CD4-positive, alpha-beta T cell treated with Interleukin-6 for 4 hours (primary cell): ENCODE measurements around the gene LGALS9C.
"Not testable (repeated sequence)": the region's sequence is repeated elsewhere in the genome, so short reads cannot be mapped to it uniquely, and the experiment has no call there.

Source experiments
- DNase-seq: peaks from one replicate; pipeline ENCODE4 v3.0.0-alpha.2; 2020; ENCODE audit warnings: mixed read lengths

The LGALS9C gene

GRCh38 chr17:18476508-18477308 lies at the start of gene LGALS9C:
Gene LGALS9C (plus strand): TSS chr17:18476789. CDS start chr17:18476855, 66 bp downstream.
- DNase-seq = not testable (repeated sequence)

GRCh38 chr17:18432206-18432605 lies 44.4 kb upstream of the LGALS9C start:
- DNase-seq = not testable (repeated sequence)

- DNase-seq = not testable (repeated sequence)
Measured at GRCh38 chr17:18439465-18439870, 37.1 kb upstream of the LGALS9C start.

DNA sequence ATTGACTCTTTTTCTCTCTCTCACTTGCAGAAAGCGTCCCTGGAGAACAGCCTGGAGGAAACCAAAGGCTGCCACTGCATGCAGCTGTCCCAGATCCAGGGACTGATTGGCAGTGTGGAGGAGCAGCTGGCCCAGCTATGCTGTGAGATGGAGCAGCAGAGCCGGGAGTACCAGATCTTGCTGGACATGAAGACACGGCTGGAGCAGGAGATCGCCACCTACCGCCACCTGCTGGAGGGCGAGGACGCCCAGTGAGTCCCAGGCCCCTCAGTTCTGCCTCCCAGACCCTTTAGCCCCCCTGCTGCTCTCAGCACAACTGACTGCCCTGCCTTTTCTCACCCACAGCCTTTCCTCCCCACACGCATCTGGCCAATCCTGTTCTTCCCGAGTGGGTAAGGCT lies 34.5 kb upstream of the LGALS9C start:
- not testable (repeated sequence) for DNase-seq

DNA sequence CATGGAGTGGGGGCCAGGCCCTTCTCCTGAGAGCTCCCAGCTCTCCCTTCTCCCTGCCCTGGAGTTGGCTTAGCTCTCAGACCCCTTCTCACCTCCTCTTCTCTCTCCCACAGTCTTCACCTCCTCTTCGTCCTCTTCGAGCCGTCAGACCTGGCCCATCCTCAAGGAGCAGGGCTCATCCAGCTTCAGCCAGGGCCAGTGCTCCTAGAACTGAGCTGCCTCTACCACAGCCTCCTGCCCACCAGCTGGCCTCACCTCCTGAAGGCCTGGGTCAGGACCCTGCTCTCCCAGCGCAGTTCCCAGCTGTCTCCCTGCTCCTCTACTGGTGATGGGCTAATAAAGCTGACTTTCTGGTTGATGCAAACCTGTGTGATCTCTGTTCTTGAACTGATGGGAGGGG lies 34.1 kb upstream of the LGALS9C start:
- not testable (repeated sequence) for DNase-seq

DNA sequence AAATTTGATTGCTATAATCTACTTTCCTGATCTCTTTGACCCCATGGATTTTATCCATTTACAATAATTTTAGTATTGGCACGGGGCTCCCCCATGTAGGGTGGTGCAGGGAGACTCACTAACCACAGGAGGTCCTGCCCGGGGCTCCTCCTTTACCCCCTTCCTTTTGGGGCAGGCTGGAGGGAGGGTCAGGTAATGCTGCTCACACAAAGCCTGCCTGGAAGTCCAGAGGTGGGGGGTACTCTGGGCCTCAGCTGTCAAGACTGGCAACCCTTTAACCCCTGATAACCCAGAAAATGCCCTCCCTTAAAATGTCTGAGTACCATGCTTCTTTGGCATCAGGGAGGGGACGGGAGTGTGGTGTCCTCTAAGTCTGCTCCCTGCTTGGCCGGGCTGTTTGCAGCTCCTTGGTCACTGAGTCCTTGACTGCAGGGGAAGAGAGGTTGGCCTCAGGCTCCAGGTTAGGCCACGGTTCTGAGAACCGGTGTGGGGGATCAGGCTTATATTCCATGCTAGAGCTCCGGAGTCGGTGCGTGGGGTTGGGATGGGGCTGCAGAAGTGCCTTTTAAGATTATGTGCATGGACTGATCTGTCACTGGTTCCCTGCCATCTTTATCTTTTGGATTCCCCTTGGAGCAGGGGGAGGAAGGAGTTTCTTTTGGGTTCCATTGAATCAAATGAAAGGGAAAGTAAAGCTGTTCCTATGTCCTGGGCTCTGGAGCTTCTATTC lies 28.9 kb upstream of the LGALS9C start:
- DNase-seq = not testable (repeated sequence)

DNA sequence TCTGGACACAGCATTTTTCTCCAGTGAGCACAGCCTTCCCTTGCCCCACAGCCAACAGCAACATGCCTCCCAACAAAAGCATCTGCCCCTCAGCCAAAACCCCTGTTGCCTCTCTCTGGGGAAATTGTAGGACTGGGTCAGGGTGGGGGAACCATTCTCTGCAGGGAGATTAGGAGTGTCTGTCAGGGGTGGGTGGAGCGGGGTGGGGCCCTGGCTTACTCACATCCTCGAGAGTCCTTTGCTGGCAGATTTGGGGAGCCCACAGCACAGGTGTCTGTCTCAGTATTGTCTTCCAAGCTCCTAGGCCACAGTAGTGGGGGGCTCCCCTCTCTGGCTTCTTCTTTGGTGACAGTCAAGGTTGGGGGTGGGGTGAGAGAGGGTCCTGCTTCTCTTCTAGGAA lies 28.3 kb upstream of the LGALS9C start:
- not testable (repeated sequence) for DNase-seq

DNA sequence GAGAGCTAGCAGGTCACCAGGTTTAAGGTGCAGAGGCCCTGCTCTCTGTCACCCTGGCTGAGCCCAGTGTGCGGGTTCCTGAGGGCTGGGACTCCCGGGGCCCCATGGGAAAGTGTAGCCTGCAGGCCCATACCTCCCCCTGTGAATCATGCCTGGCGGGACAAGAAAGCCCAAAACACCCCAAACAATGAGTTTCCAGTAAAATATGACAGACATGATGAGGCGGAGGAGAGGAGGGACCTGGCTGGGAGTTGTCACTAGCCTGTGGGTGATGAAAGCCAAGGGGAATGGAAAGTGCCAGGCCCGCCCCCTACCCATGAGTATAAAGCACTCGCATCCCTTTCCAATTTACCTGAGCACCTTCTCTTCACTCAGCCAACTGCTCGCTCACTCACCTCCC lies 26.8 kb upstream of the LGALS9C start:
- DNase-seq = not testable (repeated sequence)

DNA sequence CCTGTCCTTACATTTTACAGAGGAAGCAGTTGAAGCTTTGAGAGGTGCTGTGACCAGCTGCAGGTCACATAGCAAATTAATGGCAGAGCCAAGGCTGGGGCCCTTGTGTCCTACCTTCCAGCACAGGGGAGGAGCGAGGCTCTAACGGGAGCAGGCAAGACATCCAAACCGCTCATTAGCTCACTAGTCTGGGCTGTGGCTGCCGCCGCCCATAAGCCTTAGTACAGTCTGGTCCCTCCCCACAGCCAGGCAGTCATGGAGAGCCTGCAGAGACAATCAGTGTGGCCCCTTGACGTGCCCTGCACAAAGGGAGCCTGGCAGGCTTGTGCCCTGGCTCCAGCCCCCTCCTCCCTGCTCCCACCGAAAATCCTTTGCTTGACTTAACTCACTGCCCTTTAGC lies 25.6 kb upstream of the LGALS9C start:
- not testable (repeated sequence) for DNase-seq

- not testable (repeated sequence) for DNase-seq
Measured at GRCh38 chr17:18451969-18452368, 24.6 kb upstream of the LGALS9C start.

DNA sequence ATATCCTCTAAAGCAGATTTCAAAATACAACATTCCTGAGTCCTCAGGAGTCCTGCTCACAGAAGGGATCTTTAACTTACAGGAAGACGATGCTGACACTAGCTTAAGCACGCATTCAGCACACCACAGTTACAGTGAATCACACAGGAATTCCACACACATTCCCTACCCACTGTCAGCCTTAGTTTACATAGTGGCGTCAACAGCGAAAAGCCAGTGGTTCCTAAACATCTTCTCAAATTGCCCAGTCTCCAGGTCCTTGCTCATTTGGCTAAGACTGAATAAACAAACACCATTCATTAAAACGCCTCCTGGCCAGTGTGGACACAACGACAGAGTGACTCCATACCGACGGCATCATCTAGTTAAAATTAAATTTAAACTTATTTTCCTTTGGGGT lies 17.6 kb upstream of the LGALS9C start:
- DNase-seq = not testable (repeated sequence)

DNA sequence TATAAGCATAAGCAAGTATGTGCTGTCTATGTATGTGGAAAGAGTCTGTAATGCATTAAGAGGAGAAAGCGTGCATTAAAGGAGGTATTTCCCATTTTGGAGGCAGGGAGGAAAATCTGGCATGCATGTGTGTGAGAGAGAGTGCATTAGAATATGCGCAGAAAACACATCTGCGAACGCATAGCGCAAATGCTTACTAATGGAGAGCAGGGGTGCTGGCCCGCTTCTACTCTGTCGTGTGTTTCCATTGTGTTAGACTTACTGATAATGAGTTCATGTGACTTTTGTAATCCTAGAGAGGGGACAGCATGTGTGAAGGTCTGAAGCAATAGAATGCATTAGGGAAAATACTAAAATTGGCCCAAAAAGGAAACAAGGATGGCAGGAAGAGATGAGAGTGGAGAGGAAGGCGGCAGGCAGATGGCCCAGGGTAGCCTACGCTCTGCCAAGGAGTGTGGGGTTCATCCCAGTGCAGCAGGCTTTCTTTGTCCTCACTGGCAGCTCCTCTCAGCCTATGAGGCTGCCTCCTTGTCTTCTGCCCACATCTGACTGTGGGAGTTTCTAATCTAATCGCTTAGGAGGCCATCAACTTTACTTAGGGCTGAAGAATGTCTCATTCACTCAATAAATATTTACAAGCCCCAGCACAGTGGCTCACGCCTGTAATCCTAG lies 12.6 kb upstream of the LGALS9C start:
- not testable (repeated sequence) for DNase-seq

- DNase-seq = not testable (repeated sequence)
Measured at GRCh38 chr17:18466250-18466983, 10.2 kb upstream of the LGALS9C start.

DNA sequence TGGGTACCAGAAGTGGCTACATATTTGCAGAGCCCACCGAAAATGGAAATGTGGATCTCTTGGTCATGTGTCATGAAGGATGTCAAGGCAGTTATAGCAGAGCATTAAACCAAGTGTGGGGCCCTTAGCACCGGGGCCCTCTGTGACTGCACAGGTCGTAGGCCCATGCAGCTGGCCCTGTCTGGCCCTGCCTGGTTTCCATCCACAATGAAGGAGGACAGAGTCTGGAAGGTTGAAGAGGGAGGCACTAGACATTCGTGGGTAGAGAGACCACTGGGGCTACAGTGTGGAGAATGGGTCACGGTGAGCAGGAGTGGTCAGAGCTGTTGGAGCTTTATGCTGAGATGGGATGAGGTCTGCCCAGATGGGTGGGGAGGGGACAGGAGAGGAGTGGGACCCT lies 9.6 kb upstream of the LGALS9C start:
- not testable (repeated sequence) for DNase-seq

- not testable (repeated sequence) for DNase-seq
Measured at GRCh38 chr17:18468472-18469171, 8.0 kb upstream of the LGALS9C start.

DNA sequence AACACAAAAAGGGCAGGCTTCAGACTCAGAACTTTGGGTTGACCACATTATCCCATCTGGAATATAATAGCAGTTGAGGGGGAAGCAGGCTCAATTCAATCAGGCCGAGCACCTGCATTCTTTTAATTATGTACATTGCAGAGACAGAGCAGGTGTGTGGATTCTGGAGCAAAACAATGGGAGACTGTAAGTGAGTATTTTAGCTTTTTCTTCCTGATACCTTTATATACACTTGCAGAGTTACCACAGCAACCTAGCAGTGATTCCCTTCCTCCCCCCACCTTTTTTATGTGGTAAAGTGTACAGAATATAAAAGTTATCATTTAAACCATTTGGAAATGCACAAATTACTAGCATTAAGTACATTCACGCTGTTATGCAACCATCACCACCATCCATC lies 6.8 kb upstream of the LGALS9C start:
- not testable (repeated sequence) for DNase-seq

DNA sequence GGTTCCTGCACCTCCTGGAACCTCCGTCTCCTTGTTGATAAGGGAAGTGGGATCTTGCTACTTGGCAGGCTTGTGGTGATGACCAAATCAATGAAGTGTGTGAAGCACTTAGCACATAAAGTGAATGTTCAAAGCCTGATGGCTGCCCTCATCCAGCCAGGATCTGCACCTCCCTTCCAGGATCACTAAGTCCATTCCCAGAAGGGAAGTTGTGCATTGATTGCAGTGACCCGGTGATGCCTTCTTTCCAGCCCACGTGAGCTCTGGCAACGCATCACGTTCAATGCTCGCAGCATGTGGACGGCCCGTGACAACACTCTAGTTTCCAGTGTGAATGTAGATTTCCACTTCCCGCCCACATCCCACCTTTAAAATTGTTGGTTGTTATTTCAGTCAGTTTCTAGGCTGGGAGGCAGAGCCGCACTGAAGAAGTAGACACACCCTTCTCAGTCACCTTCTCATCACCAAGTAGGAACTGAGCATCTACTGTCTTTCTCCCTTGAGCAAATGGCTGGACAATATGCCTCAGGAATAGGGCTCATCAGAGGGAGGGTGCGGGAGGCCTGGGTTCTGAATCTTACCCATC lies 6.2 kb upstream of the LGALS9C start:
- not testable (repeated sequence) for DNase-seq

DNA sequence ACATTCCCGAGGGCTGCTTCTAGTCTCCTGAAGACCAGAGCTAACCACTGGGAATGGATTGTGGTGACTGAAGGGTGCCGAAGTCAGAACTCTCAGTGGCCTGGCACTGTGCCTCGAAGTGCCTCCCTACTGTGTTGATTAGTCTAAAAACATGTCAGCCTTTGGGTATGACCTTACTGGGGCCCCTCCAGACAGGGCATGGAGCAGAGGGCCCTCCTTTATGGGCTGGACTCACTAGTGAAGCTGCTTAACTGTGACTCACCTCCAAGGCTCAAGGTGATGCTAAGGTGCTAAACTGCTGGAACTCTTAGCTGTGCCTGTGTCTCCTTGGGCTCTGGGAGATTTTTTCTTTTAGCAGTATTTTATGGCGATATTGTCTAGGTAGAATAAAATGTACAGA lies 2.6 kb upstream of the LGALS9C start:
- not testable (repeated sequence) for DNase-seq

DNA sequence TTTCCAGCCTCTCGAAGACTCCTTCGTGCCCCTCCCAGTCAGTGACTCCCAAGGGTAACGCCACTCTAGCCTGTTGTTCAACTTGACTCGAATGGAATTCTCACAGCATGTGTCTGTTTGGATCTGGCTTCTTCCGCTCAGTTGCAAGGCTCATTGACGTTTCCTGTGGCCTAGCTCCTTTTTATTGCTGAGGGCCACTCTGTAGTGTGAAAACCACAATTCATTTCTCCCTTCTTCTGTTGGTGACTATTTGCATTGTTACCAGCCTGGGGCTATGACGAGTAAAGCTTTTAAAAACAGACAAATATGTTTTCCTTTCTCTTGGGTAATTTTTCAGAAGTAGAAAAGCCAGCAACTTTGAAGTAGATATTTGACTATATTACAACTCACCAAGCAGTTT lies 1.8 kb upstream of the LGALS9C start:
- not testable (repeated sequence) for DNase-seq

DNA sequence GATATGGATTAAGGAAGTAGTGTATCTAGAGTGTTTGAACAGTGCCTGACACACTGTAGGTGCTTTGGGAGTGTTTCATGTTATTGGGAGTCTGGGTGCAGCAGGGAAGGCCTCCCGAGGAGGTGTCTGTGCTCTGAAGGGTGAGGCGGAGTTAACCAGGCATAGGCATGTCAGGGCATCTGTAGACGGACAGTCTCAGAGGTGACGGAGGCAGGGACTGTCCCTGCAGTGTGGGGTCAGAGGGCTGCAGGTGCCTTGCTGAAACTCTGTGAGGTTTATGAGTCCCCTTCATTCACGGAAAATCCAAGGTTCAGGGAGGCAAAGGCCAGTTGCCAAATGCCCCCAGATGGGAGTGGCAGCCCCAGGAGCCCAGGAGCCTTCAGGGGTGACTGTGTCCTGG lies 778 bp downstream of the LGALS9C start:
- DNase-seq = not testable (repeated sequence)

DNA sequence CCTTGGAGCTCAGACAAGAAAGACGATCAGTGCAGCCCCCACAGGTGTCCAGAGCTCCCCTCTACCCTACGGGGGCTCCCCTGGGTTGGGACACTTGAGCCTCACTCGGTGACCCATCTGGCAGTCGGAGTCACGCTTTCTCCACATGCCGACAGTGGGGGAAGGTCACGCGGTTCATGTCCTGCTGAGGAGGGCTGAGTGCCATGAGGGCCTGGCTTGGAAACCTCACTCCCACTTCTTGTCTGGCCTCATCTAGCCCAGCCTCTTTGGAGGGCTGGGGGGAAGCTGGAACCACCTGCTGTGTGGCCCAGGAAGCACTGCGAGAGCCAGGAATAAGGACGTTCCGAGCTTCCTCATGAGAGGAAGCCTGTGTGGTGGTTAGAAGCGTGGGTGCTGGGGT lies 1.8 kb downstream of the LGALS9C start:
- DNase-seq = not testable (repeated sequence)
